Activated CD4-positive, CD25-positive, alpha-beta regulatory T cell (primary cell): Measurements from ENCODE around the gene XRCC5.
A peak's percentile ranks its signal among the peaks of the same experiment; 100 is the strongest.
"Not testable (repeated sequence)": the region's sequence is repeated elsewhere in the genome, so short reads cannot be mapped to it uniquely, and the experiment has no call there.

Source experiments
- DNase-seq, 4 experiments: peaks; one replicate each; lab custom pipeline; 2025; lab: John Stamatoyannopoulos, UW

XRCC5 gene

DNA sequence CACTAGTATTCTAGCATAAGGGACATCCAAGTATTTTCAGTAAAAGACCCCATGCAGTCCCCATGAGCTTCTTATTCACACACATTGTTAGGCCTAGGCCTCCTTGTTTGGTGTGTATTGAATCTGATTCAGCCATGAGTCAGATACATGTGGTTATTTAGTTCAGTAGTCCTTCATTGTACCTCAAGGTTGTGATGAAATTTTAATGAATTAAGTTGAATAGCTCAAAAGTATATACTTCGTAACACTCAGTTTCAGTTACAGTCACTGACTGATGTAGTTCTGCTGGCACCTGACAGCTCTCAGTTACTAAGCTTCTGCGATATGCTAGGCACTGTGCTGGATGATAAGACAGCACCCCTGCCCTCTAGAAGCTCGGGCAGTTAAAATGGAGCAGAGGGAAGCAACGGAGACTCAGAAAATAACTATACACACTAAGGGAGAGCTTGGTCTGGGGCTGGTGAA, 86.4 kb downstream of the XRCC5 start:
- peak in 1 of 4 experiments; percentile 6 for DNase-seq

DNA sequence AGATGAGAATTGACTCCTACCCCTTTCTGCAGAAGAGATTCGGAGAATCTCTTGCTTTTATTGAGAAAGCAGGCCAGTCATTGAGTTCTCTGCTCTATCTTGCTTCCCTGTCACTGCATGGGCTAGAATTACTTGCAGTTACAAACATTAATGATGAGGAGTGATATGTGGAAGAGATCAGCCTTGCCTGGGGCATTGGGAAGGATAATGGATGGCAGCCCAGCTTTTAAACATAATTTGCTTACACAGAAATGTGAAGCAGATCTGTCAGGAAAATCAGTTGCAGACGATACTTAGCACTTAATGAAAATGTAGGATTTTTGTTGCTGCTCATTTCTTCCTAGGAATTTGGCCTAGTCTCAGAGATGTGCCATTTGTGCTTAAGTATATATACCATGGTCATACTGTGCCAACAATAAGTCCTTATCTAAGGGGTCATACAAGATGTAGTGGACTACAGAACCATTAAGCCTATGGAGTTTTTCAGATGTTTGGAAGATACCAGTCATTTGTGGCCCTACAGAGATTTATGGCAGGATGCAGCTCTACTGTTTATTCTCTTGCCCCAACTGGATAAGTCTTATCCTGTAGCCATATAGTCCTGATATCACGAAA, 92.7 kb downstream of the XRCC5 start:
- DNase-seq = no peak

DNA sequence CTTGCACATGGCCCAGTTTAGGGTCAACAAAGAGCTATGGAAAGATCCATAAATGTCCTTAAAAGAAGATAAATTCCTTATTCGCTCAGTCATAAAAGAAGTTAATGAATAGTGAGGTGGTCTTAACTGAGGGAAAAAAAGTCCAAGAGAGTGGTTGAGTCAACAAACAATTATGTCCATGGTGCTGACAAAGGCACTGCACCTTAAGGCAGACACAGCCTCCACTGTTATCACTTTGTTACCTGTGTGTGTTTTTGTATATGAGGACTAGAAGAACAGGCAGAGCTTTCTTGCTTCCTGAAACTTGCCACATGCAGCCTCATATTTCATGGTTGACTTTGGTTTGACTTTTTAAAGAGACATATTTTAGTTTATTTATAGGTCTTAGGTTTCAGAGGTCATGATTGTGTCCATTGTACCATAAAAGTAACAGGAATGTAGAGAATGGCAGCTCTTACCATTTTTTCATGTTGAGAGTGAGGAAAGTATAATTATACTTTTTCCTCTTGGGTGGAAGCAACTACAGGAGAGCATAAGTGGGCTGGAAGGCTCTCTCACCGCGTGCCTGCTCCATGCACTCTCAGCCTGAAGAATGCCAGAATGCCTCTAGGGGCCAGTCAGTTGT, 93.6 kb downstream of the XRCC5 start:
- no peak for DNase-seq

DNA sequence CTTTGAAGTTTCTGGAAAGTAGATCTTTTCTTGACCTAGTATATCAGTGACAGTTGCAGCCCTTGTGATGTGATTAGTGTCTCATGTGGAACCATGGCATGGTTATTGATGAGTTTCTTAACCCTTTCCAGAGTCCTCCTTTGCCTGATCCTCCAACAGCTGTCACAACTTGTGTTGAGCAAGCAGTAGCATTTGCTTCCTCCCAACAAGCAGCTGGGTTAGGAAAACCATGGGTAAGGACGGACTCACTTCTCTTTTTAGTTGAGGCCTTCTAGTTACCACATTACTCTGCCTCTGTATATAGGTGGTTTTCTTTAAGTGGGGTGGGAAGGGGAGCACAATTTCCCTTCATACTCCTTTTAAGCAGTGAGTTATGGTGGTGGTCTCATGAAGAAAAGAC, 96.3 kb downstream of the XRCC5 start:
- DNase-seq = no peak

DNA sequence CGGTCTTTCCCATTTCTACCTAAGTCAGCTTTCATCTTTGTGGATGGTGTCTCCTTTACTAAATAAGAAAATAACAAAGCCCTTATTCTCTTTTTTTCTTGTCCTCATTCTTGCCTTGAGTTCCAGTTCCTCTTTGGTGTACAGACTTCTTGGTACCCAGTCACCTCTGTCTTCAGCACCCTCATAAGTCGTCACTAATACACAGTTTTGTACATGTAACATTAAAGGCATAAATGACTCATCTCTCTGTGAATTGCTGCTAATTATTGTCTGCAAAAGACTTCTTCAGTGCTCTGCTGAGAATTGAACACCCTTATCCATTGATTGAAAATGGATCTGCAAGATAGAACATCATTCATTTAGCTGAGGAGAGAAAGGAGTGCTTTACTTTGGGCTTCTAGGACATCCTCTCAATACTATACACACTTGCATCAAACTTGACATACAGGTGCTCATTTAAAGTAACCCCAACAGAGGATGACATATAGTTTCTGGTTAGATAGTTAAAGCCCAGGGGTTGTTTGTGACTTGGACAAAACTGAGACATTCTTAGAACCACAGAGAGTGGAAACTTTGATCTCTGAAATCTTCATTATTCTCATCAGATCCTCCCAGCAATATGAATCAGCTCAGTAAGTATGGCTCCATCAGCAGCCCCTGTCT, 97.0 kb downstream of the XRCC5 start:
- DNase-seq = no peak

DNA sequence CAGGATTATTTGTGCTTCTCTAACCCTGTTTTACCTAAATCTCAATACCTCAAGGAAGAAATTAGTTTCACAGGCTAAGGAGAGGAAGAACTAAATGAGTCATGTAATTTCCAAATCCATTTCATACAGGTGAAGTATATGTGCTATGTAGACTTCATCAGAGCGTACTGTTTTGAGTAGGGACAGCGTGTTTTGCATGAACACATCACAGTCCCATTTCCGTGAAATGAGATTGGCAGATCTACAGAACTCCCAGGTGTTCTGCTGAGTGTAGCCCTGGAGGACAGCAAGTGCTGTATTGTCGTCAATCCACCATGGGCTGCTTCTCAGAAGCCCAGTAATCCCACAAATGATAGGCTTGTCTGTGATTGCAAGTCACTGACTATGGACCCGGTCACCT, 97.7 kb downstream of the XRCC5 start:
- DNase-seq = no peak

DNA sequence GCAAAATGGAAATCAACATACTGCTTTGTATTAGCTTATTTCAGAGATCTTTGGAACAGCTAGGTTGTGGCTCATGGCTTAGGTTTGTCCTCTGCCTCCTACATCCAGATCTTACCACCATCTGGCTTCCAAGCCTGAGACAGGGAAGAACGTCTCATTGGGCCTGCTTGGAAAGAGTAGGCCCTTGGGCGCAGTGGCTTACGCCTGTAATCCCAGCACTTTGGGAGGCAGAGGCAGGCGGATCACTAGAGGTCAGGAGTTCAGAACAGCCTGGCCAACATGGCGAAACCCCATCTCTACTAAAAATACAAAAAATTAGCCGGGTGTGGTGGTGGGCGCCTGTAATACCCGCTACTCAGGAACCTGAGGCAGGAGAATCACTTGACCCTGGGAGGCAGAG, 99.5 kb downstream of the XRCC5 start:
- DNase-seq = not testable (repeated sequence)

DNA sequence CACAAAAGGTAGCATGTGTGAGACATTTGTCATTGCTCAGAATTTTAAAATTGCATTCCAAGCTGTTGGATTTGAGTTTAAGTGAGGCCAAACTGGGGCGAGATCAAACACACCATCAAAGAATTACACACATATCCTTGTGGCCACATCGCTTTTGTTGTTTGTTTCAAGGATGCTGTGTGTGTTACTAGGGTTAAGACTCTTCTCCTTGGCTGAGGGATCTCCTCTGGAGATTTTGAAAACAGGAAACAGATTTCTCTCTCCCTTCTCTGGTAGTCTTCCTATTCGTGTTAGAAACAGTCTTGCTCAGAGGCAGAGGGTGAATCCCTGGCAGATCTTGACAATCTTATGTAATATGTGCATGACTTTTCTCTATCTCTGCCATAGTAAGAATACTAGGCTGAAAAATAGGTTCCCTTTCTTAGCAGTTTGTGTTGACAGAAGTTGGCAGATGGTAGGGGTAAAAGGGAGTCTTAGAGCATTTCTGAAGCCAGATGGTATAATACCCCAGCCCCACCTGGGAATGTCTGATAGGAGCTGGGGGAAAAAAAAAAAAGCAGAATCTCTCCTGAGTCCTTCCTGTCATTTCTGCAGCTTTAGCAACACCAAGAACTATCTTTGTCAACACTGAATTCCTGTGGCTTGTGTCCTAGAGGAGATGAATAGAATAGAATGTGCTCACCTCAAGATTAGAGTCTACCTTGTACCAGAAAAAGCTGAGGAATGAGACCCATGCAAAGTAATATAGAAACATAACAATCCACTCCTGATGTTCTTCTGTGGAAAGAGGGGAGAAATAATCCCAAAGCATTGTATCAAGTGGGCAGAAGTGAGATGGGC, 101.8 kb downstream of the XRCC5 start:
- no peak for DNase-seq

DNA sequence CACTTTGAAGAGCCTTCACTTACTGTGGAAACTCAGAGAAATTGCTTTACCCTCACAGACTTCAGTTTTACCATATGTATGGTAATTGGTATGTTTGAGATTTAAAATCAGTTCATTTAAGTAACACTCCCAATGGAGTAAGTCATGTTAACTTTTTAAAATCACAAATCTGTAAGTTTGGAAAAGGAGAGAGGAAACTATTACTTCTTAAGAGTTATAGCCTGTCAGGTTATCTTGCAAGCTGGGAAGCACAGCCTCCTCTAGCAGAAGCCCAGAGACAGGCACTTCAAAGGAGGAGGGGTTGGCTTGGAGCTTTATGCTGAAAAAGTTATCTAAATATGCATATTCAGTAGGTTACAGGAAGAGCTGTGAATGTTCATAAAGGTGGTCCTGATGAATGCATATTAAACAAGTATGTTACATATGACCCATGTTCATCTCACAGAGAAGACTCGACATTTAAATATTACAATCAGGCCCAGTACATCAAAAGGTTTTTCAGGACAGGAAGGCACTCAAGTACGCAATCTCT, 102.5 kb downstream of the XRCC5 start:
- no peak for DNase-seq

DNA sequence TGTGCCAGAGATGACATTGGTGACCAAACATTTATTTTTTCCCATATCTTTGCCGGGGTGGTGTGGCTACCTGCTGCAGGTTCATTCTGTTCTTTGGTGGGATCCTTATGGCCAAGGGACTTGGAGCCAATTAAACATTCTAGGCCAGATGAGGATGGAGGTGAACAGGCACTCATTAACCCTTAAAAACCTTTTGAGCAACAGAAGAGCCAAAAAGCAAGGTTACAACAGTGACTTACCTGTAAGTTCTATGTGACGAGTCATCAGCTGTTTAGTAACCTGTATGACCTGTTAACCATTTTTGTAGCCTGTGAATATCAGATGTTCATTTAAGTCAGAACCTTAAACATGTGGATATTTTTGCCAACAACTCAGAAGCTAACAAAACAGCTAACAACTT, 105.6 kb downstream of the XRCC5 start:
- DNase-seq = no peak

DNA sequence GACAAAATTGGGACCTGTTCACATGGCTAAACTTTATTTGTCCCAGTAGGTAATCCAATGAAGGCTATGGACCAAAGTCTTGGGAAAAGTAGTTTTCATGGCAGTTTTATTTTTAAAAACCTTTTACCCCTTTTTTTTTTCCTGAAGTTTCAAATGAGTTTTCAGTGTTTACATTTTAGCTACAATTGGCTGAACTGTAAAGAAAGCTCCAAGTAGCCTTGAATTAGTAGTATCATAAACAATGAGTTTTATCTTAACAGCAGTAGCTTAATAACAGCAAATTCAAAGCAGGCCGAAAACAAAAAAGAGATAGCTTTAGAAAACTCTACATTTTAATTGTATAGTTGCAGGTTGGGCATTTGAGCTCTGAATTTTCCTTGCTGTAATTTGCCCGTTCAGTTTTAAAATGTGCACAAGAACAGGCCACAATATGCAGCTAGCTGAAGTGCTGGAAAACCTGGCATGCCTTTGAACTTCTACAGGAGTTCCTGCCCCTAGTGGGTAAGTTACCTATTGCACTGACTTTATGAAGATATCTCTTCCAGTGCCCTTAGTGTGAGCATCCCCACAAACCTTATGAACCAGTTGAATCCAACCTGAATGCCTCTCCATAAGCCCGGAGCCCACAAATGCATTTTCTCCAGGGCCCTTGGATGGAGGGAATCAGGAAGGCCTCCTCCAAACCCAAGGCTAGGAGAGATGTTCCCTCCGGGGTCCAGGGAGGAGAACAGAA, 106.7 kb downstream of the XRCC5 start:
- no peak for DNase-seq

DNA sequence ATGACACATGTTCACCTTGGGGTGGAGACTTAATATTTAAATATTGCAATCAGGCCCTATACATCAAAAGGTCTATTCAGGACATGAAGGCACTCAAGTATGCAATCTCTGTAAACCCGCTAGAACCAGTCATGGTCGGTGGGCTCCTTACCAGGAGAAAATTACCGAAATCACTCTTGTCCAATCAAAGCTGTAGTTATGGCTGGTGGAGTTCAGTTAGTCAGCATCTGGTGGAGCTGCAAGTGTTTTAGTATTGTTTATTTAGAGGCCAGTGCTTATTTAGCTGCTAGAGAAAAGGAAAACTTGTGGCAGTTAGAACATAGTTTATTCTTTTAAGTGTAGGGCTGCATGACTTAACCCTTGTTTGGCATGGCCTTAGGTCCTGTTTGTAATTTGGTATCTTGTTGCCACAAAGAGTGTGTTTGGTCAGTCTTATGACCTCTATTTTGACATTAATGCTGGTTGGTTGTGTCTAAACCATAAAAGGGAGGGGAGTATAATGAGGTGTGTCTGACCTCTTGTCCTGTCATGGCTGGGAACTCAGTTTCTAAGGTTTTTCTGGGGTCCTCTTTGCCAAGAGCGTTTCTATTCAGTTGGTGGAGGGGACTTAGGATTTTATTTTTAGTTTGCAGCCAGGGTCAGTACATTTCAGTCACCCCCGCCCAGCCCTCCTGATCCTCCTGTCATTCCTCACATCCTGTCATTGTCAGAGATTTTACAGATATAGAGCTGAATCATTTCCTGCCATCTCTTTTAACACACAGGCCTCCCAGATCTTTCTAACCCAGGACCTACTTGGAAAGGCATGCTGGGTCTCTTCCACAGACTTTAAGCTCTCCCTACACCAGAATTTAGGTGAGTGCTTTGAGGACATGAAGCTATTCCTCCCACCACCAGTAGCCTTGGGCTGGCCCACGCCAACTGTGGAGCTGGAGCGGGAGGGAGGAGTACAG, 108.1 kb downstream of the XRCC5 start:
- no peak for DNase-seq

DNA sequence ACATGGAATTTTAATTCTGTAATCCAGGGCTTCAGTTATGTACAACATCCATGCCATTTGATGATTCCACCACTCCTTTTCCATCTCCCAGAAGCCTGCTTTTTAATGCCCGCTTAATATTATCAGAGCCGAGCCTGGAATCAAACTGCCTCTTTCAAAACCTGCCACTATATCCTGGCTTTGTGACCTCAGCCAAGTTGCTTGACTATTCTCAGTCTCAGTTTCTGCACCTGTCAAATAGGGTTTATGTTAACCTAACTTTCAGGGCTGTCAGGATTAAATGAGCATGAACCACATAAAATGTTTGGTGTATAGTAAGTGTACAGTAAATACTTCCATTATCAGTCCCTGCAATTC, 108.7 kb downstream of the XRCC5 start:
- DNase-seq = no peak

DNA sequence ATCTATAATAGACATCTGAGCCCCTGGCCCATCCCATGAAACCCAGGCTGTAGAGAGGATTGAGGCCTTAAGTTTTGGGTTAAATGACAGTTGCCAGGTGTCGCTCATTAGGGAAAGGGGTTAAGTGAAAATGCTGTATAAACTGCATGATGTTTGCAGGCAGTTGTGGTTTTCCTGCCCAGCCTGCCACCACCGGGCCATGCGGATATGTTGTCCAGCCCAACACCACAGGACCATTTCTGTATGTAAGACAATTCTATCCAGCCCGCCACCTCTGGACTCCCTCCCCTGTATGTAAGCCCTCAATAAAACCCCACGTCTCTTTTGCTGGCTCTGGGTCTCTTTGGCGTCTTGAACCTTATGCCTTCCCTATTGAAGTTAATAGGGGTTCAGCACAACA, 110.7 kb downstream of the XRCC5 start:
- DNase-seq = no peak

DNA sequence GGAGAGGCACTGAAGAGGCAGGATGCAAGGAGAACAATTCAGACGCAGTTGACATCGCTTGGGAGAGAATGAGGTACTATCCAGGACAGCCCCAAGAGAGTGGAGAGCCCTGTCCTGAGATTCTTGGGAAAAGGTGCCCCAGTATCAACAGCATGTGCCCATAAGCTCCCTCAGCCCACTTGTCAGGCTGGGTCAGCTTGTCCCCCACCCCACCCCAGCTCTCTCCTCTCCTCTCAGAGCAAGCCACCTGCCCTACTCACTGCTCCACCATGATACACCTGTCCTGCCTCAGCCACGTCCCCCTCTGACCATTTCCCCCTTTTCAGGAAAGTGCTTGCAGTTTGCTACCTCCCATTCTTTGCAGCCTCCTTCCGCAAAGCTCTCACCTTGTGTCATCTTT, 111.8 kb downstream of the XRCC5 start:
- DNase-seq = no peak

DNA sequence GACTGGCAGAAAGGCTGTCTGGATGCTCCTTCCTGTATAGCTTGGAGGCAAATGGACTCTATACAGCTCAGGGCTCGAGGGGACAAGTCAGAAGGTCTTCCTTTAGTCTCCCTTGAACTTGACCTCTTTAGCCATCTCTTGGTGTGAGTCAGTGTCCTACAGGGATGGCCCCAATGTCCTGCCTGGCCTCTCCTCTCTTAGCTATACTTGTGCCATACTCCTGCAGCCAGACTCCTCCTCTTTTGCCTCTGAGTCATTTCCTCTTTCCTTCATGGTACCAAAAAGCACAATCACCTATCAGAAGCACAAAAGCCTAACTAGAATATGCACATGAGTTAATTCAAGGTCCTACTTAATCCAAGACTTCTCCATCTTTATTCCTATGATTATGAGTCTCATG, 112.7 kb downstream of the XRCC5 start:
- DNase-seq = no peak

DNA sequence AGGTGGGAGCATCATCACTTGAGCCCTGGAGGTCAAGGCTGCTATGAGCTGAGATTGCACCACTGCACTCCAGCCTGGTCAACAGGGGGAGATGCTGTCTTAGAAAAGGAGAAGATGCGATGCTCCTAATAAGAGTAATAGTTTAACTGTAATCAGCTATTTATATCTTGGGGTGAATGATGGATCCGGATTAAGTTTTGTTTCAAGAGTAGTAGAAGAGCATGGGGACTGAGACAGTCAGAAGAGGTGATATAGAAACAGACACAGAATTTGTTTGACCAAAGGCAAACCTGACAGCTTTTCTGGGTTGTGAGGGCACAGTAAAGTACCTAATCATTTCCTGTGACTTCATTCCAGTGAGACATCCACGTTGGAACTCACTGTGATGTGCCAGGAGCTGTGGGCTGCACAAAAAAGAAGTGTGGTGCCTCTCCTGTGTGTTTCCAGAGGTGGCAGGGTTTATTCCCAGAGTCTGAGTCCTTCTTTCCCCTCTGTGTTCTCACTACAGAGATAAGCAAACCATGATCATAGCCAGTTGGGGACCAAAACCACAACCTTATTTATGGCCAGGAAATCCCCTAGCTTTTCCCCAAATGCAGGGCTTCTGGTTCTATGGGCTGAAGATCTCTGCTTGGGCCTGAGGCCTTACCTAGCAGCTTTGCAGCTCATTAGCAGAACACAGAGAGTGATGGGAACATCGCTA, 113.7 kb downstream of the XRCC5 start:
- DNase-seq = no peak

DNA sequence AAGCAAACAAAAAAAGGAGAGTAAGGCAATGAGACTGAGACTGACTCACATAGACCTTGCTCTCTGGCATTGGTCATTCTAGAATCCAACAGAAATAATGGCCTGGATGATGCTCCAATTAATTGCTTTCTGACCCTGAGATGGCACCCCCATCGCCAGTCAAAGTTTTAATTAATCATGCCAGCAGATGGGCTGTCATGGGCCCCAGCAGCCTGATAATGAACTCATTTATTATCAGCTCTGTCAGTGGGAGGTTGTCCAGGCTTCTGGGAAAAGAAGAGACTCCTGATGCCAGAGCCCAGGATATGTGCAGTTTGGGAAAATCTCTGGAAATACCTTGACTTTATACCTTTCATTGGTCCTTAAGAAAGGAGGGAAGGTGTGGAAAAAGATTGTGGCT, 115.2 kb downstream of the XRCC5 start:
- no peak for DNase-seq

DNA sequence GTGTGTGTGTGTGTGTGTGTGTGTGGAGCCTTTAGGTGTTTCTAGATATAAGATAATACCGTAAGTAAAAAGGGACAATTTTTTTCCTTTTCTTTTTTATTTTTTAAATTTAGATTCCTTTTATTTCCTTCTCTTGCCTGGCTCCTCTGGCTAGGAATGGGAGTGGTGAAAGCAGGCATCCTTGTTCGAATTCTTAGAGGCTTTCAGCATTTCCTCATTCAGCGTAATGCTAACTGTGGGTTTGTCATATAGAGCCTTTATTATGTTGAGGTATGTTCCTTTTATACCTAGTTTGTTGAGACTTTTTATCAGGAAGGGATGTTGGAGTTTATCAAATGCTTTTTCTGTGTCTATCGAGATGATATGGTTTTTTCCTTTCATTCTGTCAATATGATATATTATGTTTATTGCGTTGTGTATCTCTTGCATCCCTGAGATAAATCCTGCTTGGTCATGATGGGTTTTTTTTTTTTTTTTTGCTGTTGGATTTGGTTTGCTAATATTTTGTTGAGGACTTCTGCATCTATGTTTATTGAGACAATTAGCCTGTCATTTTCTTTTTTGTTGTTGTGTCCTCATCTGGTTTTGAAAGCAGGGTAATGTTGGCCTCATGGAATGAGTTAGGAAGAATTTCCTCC, 120.2 kb downstream of the XRCC5 start:
- DNase-seq = no peak

DNA sequence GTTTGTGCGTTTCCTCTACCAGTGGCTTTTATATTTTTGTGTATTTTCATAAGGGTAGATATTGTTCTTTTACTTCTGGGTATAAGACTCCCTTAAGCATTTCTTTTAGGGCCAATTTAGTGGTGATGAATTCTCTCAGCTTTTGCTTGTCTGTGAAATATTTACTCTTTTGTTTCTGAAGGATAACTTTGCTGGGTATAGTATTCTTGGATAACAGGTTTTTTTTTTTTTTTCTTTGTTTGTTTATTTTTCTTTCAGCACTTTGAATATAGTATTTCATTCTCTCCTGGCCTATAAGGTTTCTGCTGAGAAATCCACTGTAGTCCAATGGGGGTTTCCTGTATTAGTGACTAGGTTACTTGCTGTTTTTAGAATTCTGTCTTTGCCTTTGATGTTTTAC, 122.7 kb downstream of the XRCC5 start:
- DNase-seq = no peak
